ENCODE measurements around the gene CD86.

DNA sequence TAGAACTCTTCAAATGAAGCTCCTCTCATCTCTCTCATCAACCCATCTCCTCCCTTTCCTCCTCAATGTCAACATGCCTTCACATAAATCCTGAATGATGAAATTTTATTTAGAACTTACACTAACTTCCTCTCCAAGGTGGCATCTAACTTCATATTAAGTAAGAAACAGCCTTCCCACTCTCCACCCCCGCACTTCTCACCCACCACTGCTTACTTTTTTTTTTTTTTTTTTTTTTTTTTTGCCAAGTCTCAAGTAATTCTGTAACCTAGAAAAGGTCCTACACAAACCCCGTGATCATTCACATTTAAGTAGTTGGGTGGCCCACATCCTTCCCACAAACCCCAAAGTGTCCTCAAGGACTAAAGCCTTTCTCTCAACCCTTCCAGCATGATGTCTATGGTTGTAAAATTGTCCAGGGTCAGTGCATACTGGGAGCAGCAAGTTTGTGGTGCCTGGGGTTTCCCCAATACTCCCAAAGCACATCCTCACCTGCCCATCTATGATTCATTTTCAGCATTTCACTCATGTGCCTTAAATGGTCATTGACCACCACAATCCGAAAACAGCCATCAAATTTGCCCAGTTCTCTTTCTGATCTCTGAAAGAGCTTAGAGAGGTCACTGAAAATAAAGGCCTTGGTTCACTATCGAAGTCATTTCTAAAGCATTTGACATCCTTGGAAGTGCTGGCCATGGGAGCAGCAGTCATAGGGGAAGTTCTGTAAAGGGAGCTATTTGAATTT is 47.2 kb downstream of the CD86 start:
- TF ChIP-seq REST (IDR thresholded peaks at IDR 0.05; ENCODE audit: insufficient read depth in 1 of 2, low read depth in 2 of 2, low read length in 2 of 2) (no peak), POLR2AphosphoS5 (IDR thresholded peaks at IDR 0.05; ENCODE audit: low read depth, low read length) (no peak), TAF1 (IDR thresholded peaks at IDR 0.05; ENCODE audit: borderline replicate concordance, insufficient read depth, low read length) (no peak), FOXP2 (optimal IDR thresholded peaks at IDR 0.05; ENCODE audit: borderline replicate concordance, extremely low read depth, extremely low read length, insufficient read depth) (no peak), SIN3A (IDR thresholded peaks at IDR 0.05; ENCODE audit: borderline replicate concordance, insufficient read depth, low read length) (no peak)
